Heart right ventricle (tissue), 16 donors: ENCODE measurements around the gene ADARB2. TPM values are rescaled to one million over a fixed set of nuclear protein-coding genes. Genes with fewer than 3 reads are reported as not detected.

Experiments used
- ATAC-seq, 8 donors: fragments of 200-7000 bp; cut with Tn5 transposase; one replicate each; pipeline ENCODE4 v1.9.1; 2020; ENCODE audit warnings: mild to moderate bottlenecking in 8 of 8, moderate library complexity in 8 of 8, moderate number of reproducible peaks in 1 of 8
- DNase-seq, 2 donors: peaks; one replicate each; pipeline ENCODE4 v3.0.0-alpha.2; 2020
- H3K27ac ChIP-seq, 10 donors: fragments of 200-600 bp; sonication (generic) in 2 of 10; one replicate each; pipeline versions ENCODE4 v1.5.0 to v1.8.0; 2020 to 2022; ENCODE audit warnings: mild to moderate bottlenecking in 3 of 10
- H3K27me3 ChIP-seq, 7 donors: fragments of 200-600 bp; one replicate each; pipeline ENCODE4 v1.8.0; 2021 to 2022; ENCODE audit warnings: mild to moderate bottlenecking in 2 of 7
- H3K36me3 ChIP-seq, 9 donors: fragments of 200-600 bp; sonication (generic) in 1 of 9; one replicate each; pipeline versions ENCODE4 v1.5.0 to v1.8.0; 2020 to 2022; ENCODE audit warnings: mild to moderate bottlenecking in 2 of 9
- H3K4me1 ChIP-seq, 9 donors: fragments of 200-600 bp; sonication (generic) in 1 of 9; one replicate each; pipeline versions ENCODE4 v1.5.0 to v1.8.0; 2020 to 2022; ENCODE audit warnings: mild to moderate bottlenecking in 4 of 9
- H3K4me3 ChIP-seq, 10 donors: fragments of 200-600 bp; sonication (generic) in 2 of 10; one replicate each; pipeline versions ENCODE4 v1.5.0 to v1.8.0; 2020 to 2022; ENCODE audit warnings: mild to moderate bottlenecking in 7 of 10, moderate library complexity in 2 of 10
- H3K9me3 ChIP-seq, 11 donors: fragments of 200-600 bp in 10 of 11; sonication (generic) in 2 of 11; one replicate each; pipeline versions ENCODE4 v1.5.0 to v1.8.0; 2013 to 2022; ENCODE audit warnings: mild to moderate bottlenecking in 2 of 11, control low read depth in 1 of 11, moderate library complexity in 1 of 11
- CTCF ChIP-seq, 9 donors: fragments of 200-600 bp; sonication (generic) in 2 of 9; IDR thresholded peaks; one replicate each; pipeline versions ENCODE4 v1.5.0 to v1.8.0; 2021 to 2022; ENCODE audit warnings: antibody characterized with exemption in 9 of 9, mild to moderate bottlenecking in 5 of 9, moderate library complexity in 1 of 9
- WGBS, 2 donors: extraction: QIAGEN DNeasy Blood & Tissue Kit; methylation state at CpG; one replicate each; pipeline ENCODE4 v1.1.7; 2013; ENCODE audit warnings: inconsistent platforms in 1 of 2; 5-methylcytosine and 5-hydroxymethylcytosine counted together
- intact Hi-C, 10 donors: fragments of 100-400 bp; cut with DNase I; formaldehyde crosslinking; loops; one replicate each; pipeline versions ENCODE4 v1.11.1 to v1.14.2; 2022
- polyA plus RNA-seq, 2 donors: library from polyadenylated mRNA; stranded (reverse); fragments of 200-250 nt; gene quantifications; one replicate each; pipeline ENCODE4 v1.2.3, GENCODE V29; 2013
- total RNA-seq, 10 donors: library from RNA; stranded (reverse); fragmentation: NEBNext Ultra II Directional in 3 of 10; extraction: Animal tissue kit (Norgen Biotek cat#: 25700) in 3 of 10; gene quantifications; one replicate each; pipeline versions ENCODE4 v1.2.1 to v1.2.4, GENCODE V29; 2021 to 2023
- donor health status: Arrhythmogenic right ventricular cardiomyopathy.
- donor health status: ischemic (EF 13 %, LVEDD 7.1; RV severe dilation, severe dysfunction).
- donor health status: healthy with polysubstance abuse.
- donor health status: DM: no; HTN: yes; CAD: no.
- donor health status: DM: no; HTN: no; CAD: no.
- donor health status: ischemic (EF 25% LVEDD 6.9; RV normal size, moderate dysfunction).
- donor health status: ischemic (EF 25% LVEDD 5.7; RV mildly dilated, moderate dysfunction).
- donor health status: healthy.
- donor health status: DM: yes; HTN: yes; CAD: no.
- donor health status: Ischemic cardiomyopathy.
- donor health status: ischemic (EF 35%, LVEDD 5.7; RV mildly dilated, moderate dysfunction).
- donor health status: nonischemic (EF 11% LVEDD 7.7; RV severe dilation, severe dysfunction).
- donor health status: DM: yes; HTN: yes; CAD: no.
- donor health status: PGD.
- donor health status: ischemic (EF 29% LVEDD 5.4; RV normal size, mild dysfunction).
- donor health status: nonischemic (EF 23%, LVEDD 6.1; RV moderate dilation, normal function).

Gene ADARB2
- total and polyA plus RNA-seq, 12 donors, result 0.08 to 0.47 (median 0.17) TPM; not detected in 2

GRCh38 chr10:1595242-1595600 lies 142.1 kb downstream of the ADARB2 start:
- H3K27me3 ChIP-seq, result peaks cover 0 to 20% (median 0%) of the 10 kb centered on the region in 7 donors

DNA sequence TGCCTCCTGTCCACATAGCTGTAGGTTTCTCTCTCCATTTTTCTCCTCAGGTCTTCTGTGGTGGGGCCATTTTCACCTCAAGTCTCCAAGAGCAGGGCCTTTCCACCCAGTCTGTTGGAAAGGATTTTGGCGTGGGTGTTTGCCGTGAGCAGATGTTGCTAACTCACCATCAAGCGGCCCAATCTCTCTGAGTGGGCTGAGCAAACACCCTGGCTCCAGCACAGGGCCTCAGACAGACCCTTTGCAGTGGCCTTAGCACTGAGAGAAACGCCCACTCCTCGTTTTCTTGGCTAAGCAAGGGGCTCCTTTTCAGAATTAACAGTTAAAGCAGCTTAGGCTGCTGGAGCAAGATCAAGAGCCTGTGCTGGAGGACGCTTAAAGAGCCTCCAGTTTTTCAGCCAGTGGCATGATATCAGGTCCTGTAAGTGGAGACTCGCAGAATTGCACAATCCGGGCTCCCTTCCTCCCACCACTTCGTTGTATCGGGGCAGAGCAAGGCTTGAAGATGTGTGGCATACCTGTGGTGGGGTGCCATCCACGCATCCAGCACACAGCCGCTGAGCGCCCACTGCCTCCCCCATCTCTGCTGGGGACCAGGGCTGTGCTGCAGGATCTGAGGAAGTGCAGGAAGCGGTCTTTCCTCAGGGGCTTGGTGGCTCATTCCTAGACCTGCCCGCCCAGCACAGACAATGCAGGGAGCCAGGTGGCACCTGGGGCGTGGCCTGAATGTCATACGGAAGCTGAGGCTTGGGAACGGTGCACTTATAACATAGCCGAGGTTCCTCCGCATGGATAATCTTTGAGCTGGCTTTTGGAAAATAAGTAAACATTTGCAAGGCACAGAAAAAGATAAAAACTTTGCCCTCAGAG lies 142.7 kb downstream of the ADARB2 start:
- DNase-seq, result no peak
- intact Hi-C loops, result no loop called here

More at GRCh38 chr10:1595242-1595600, 142.1 kb downstream of the ADARB2 start:
- DNase-seq, result no peak
- Histone ChIP-seq H3K27ac (no peak overlapping the region), H3K36me3 (no peaks in the 10 kb centered on the region), H3K4me3 (no peak overlapping the region), H3K9me3 (peaks cover 0 to 4% (median 0%) of the 10 kb centered on the region in 11 donors), H3K4me1 (no peaks in the 10 kb centered on the region)
- TF ChIP-seq CTCF (IDR thresholded peaks at IDR 0.05), result no peak
- intact Hi-C loops, result no loop called here
- 81 to 82% methylated on average over 6 of the region's 6 CpGs for WGBS, 2 donors
- no peak for ATAC-seq

DNA sequence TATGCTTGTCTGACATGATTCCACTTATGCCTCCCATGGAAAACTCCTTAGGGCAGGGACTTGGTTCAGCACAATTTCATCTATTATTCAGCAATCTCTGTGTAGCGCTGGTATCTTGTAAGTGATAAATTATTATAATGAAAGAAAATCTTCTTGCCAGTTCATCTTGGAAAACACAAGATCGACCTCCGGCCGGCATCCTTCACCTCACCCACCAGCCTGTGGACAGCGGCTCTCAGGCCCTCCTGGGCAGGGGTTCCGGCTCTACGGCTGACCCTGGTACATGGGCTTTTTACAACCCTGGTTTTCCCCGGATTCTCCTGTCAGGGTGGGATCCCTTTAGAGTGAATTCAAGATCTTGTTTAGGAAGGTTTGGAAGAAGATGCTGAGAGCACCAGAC lies 145.6 kb downstream of the ADARB2 start:
- TF ChIP-seq CTCF (IDR thresholded peaks at IDR 0.05), result no peak
- Histone ChIP-seq H3K27me3 (peaks cover 0 to 12% (median 0%) of the 10 kb centered on the region in 7 donors), H3K36me3 (no peaks in the 10 kb centered on the region), H3K4me3 (no peak overlapping the region), H3K4me1 (no peaks in the 10 kb centered on the region), H3K27ac (no peak overlapping the region), H3K9me3 (no peaks in the 10 kb centered on the region)
- ATAC-seq, result no peak
- intact Hi-C loops, result no loop called here
- DNase-seq, result no peak
- WGBS, 2 donors, result 73 to 79% methylated on average over 8 of the region's 8 CpGs

More for the DNA sequence above, 142.7 kb downstream of the ADARB2 start:
- Histone ChIP-seq H3K27ac (no peak overlapping the region), H3K4me3 (no peak overlapping the region), H3K4me1 (no peaks in the 10 kb centered on the region), H3K9me3 (peaks cover 0 to 4% (median 0%) of the 10 kb centered on the region in 11 donors), H3K36me3 (no peaks in the 10 kb centered on the region), H3K27me3 (peaks cover 0 to 20% (median 0%) of the 10 kb centered on the region in 7 donors)
- TF ChIP-seq CTCF (IDR thresholded peaks at IDR 0.05), result no peak
- 72% methylated on average over 20 of the region's 20 CpGs for WGBS, 2 donors
- no peak for ATAC-seq

DNA sequence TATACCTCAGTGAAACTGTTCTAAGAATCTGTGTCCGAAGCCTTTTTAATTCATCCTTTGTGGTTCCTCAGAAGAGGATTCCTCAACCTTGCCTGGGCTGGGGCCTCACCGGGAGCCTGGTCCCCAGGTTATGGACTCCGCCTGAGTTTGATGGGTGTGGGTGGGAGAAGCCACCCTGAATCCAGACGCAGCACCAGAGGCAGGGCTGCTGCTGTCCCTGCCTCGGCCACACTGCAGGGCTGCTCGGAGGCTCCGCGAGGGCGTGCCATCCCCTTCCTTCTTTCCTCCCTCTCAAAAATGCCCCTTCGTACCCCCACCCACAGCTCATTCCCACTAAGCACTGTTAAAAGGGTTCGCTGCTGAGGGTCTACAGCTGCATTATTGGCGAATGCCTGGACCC lies 146.3 kb downstream of the ADARB2 start:
- intact Hi-C loops, result no loop called here
- DNase-seq (no peak), ATAC-seq (no peak)
- H3K4me1 ChIP-seq, result no peaks in the 10 kb centered on the region
- WGBS, 2 donors, result 78 to 83% methylated on average over 12 of the region's 12 CpGs
- no peak overlapping the region for H3K4me3 ChIP-seq
- no peaks in the 10 kb centered on the region for H3K9me3 ChIP-seq
- no peak for TF ChIP-seq CTCF (IDR thresholded peaks at IDR 0.05)
- H3K36me3 ChIP-seq, result no peaks in the 10 kb centered on the region
- H3K27ac ChIP-seq, result no peak overlapping the region
- peaks cover 0 to 12% (median 0%) of the 10 kb centered on the region in 7 donors for H3K27me3 ChIP-seq
